NCI-H69 (cell line): Measurements from ENCODE around the gene SLC25A17.
"Not testable (repeated sequence)": the region's sequence is repeated elsewhere in the genome, so short reads cannot be mapped to it uniquely, and the experiment has no call there.

Source experiments
- DNase-seq: peaks from one replicate; lab custom pipeline; 2025; lab: John Stamatoyannopoulos, UW

The SLC25A17 gene, protein sequence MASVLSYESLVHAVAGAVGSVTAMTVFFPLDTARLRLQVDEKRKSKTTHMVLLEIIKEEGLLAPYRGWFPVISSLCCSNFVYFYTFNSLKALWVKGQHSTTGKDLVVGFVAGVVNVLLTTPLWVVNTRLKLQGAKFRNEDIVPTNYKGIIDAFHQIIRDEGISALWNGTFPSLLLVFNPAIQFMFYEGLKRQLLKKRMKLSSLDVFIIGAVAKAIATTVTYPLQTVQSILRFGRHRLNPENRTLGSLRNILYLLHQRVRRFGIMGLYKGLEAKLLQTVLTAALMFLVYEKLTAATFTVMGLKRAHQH

DNA sequence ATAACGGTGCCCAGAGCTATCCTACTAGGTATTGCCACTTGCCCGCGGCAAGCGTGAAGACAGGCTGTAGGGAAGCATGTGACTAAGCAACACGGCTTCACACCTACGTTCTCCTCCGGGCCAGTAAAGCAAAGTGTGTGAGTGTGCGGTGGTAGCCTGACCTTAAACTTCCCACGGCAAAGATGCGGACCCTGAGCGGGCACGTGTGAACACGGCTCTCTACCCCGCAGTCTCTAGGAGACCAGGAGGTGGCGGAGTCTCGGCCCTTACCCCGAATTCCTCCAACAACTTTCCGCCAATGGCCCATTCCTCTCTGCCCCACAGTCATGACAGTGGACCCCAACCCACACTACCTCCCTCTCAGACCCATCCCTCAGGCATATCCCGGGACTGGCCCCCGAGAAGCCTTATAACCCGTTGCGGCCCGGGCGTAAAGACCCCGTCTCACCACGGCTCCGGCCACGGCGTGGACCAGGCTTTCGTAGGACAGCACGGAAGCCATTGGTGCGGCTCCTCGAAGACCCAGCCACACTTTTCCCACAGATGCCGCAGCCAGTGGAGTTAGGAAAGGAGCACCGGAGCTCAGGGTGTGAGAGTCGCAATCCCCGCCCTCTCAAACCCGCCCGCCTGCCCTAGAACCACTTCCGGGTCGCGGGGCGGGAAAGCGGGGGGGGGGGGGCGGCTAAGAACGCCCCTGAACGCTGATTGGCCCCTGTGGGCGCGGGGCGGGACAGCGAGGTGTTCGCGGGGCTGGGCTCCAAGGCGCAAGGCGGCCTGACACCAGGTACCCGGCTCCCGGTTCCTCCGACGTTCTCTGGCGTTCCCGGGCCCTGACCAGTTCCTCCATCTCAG, at the start of gene SLC25A17:
Gene SLC25A17 (minus strand): TSS at position 600 of the 852 bp plus-strand sequence. CDS start 98 bp downstream, at position 502.
- DNase-seq = peak; percentile 98

DNA sequence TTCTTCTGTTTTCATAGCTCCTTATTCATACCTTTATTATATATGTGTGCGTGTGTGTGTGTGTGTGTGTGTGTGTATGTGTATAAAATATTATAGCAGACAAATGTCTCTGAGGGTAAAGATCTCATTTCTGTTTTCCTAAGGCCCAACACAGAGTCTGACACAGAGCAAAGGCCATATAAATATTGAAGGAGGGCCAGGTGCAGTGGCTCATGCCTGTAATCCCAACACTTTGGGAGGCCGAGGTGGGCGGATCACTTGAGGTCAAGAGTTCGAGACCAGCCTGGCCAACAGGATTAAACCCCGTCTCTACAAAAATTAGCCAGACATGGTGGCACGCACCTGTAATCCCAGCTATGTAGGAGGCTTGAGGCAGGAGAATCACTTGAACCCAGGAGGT, 49.2 kb upstream of the SLC25A17 start:
- DNase-seq = not testable (repeated sequence)

DNA sequence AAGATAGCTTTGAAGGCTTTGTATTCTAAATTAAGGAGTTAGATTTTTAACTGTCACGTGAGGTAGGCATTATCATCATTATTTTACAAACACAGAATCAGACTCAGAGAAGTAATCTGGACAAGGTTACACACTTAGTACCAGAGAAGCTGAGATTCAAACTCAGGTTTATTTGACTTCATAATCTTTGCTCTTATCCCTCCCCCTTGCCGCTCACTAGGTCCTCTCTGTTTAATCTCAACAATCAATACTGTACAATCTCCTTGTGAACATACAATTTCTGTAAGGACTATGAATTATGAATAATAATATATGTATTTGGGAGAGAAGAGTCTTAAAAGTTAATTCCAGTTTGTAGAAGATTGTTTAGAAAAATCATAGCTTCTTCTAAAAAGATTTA, 48.0 kb upstream of the SLC25A17 start:
- no peak for DNase-seq

DNA sequence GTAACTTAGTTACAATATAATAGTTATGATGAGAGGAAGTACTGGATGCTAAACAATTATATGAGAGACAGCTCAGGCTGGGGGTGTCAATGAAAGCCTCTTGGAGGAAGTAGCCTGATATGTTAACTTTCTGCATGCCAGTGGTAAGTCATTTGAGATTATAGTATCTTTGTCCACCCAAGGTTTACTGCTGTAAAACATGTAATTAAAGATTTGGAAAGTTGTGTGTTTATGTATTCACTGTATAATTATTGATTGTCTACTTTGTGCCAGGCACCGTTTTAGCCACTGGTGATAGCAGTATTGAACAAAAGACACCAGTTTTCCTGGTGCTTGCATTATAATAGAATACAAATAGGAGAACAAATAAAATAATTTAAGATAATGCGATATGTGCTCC, 43.4 kb upstream of the SLC25A17 start:
- no peak for DNase-seq

DNA sequence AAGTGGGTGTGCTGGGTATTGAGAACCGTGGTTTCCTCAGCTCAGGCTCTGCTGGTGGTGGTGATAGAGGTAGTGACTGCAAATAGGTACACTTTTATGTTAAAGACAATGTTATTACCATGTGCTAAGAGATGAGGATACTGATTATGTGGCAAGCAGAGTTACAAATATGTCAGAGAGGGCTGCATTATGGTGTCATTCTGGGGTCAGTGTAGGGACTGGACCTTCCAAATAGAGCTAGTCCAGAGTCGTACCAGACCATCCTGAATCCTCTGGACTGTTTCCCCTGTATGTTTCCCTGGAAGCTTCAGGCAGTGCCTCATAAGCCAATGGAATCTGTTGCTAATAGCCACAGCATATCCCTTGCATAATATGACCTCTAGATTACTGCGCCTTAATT, 42.9 kb upstream of the SLC25A17 start, which contains the start of gene DNAJB7:
Gene DNAJB7 (minus strand): TSS at position 101 of the 400 bp plus-strand sequence. CDS start 119 bp downstream, outside the sequence.
- no peak for DNase-seq

DNA sequence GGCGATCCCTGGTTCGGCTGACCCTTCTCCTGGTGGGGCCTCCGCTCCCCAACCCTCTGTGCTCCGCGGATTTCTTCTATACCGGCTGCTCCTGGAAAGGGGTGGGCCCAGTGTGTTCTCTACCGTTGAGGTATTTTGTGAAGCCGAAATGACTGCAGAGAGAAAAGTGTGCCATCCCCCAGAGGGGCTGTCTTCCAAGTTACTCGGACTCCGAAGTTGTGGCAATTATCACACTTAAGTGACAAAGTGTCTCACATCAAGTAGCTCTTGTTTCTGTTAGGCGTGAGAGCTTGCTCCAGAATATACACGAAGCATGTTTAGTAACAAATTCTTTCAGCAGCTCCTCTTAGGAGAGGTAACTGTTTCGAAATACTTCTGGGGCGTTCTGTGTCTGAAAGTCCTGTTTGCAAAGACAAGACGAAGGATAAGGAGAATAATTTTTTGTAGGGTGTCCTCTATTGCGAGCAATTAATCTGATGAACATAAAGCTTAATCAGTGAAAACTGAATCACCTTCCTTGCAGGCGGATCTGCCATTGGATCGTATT, 38.2 kb upstream of the SLC25A17 start:
- no peak for DNase-seq

DNA sequence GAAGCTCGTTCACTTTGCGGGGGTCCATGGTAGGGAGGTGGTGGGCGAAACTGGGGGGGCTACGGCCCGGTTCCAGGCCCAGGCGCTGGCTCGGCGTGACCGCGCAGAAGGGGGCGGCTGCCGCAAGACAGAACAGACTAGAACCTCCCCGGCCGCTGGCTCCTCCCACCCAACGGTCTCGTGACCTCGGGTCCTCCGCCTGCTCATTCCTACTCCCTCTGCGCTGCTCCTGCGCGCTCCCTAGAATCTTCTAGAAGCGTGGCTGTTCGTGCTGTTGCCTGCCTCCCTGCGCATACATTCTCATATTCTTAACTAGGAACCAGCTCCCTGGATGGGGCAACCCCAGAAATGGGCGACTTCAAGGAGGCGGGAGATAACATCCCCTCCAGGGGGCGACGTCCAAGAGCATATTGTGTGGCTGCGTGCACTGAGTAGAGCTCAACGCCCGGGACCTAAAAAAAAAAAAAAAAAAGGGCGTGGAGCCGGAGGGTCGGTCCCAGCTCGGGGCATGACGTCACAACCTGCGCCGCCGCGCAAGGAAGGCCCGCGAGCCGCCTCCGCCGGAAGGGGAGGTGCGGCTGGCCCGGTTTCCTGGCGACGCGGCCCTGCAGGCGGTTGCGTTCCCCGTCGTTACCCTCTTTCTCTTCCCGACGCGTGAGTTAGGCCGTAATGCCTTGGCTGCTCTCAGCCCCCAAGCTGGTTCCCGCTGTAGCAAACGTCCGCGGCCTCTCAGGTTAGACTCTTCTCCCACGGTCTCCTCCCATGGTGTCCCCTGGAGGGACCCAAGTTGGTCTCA, 37.6 kb upstream of the SLC25A17 start, which contains the start of the genes ST13 and XPNPEP3:
Gene ST13 (minus strand): TSS at position 127 of the 796 bp plus-strand sequence. CDS start 99 bp downstream, at position 28.
Gene XPNPEP3 (plus strand): TSS at position 636 of the 796 bp plus-strand sequence. CDS start 34 bp downstream, at position 670.
- peak; percentile 98 for DNase-seq

DNA sequence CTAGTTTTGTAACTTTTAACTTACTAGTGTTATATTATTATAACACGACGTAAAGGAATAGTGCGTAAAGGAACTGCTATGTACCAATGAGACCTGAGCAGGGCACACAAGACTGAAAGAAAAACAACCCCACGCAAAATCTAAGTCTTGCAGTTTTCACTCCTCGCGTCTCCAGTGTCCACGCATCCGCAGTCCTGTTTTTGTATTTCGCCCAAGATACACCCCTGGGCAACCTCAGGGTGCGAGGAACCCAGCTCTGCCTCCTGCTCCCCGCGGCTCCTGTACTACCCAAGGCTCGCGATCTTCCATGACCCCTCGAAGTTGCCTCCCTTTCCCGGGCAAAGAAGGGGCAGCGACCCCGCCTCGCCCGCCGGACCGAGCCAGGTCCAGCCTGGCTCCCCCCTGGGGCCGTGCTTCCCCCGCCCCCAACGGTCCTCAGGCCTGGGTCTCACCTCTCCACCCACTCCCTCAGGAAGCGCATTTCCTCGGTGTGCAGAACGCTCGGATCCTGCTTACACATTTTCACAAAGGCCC, 36.9 kb upstream of the SLC25A17 start:
- peak; percentile 74 for DNase-seq

DNA sequence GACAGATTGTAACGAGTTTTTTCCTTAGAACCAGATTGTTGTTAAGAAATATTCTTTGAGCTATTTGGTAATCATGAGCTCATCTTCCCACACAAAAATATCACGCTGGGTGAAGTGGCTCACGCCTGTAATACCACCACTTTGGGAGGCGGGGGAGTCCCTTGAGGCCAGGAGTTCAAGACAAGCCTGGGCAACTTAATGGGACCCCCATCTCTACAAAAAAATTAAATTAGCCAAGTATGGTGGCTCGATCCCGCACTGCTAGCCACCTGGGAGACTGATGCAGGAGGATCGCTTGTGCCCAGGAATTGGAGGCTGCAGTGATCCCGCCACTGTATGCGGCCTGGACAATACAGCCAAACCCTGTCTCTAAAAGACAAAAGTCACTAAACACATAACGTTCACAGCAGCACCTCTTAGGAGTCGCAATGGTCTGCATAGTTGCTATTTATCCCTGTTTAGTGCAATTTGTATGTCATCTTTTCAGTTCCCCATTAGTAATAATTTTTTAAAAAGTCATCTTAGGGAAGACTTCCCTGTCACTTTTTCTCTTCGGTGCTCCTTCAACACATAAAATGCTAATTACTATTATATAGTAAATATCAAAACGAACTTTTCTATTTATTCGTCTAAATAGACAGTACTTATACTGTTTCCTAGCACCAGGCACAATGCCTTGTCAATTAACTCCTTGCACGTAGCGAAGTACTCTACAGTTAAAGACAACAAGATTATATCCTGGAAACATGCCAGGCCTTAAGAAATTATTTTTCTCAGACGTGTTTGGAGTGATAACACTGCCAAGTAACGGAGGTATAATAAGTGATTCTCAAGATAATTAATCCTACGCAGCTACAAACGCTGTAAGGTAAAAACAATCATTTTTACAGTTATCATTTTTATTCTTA, 36.2 kb upstream of the SLC25A17 start:
- peak; percentile 52 for DNase-seq

DNA sequence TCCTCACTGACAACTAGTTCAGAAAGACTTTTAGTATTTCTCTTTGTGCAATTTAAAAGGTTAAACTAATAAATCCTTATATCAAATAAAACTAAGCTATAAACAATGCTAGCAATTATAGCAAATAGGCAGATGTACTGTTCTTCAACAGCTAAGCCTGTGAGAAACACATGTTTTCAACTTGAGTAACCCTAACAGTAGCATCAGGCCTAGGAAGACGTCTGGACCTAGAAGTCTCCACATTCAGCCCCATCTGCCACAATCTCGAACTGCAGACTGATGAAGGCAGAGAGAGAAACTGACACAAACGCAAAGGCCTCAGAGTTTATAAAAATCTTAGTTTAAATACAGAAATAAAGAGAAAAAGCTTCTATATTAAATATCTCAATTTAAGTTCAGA, 34.8 kb upstream of the SLC25A17 start:
- no peak for DNase-seq

DNA sequence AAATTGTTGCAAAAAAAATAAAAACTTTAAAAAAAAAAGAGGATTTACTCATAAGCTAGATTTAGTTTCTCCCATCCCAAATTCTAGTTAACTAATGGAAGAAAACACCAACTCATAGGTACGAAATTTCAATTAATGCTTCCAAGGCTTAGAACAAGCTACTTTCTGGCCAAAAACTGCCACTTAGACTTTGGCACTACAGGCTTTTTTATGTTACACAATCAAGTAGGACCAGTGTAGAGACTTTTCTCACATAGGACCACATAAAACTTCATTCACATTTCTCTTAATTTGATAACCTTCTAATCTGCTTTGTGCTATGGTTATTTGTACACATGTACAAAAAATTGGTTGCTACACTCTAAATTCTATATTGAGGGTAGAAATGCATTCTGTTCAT, 34.2 kb upstream of the SLC25A17 start:
- DNase-seq = no peak

DNA sequence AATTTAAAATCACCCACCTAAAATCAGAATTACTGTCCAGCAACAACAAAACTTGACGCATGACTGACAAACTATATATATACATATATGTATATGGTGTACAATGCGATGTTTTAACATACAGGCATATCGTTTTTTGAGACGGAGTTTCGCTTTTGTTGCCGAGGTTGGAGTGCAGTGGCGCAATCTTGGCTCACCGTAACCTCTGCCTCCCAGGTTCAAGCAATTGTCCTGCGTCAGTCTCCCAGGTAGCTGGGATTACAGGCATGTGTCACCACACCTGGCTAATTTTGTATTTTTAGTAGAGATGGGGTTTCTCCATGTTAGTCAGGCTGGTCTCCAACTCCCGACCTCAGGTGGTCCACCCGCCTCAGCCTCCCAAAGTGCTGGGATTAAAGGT, 26.7 kb upstream of the SLC25A17 start:
- not testable (repeated sequence) for DNase-seq

DNA sequence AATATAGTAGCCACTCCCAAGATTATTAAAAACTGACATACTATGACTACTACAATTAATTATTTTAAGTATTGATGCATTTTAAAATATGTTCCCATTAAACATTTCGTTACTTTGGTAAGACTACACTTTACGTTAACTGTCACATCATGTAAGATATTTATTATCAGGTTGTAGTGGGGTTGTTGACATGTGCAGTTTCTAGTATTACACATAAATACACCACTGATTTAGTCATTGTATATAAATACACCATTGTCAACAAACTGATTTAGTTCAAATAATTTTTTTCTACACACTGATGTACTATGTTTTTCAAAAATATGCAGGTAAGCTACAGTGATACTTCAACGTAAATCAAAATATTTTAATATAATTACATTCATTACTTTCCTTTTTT, 25.8 kb upstream of the SLC25A17 start:
- DNase-seq = no peak

DNA sequence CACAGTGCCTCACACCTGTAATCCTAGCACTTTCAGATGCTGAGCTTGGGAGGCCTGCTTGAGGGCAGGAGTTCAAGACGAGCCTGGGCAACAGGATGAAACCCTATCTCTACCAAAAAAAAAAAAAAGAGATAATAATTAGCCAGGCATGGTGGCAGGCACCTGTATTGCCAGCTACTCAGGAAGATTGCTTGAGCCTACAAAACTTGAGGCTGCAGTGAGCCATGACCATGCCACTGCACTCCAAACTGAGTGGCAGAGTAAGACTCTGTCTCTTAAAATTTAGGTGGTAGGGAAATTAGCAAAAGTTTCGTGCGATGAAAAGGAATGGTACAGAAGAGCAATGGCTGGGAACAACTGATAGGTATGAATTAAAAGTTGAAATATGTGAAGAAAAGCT, 19.3 kb upstream of the SLC25A17 start:
- no peak for DNase-seq

DNA sequence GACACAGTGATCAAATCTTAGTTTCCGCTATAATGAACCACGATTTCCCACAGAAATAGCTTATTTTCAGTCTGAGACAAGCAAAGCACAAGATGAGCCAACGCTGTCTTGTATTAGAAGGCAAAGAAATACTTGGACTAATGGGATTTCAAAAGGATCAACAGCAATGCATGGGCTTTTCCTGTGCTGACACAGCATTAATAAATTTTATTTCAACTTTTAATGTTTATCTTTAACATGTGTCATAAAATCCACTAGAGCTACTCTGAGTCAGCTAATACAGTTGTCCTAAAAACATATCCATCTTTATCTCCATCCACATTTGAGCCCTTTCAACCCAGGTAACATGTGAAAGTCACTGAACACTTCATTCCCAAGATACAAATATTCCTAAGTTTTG, 15.5 kb upstream of the SLC25A17 start:
- no peak for DNase-seq

DNA sequence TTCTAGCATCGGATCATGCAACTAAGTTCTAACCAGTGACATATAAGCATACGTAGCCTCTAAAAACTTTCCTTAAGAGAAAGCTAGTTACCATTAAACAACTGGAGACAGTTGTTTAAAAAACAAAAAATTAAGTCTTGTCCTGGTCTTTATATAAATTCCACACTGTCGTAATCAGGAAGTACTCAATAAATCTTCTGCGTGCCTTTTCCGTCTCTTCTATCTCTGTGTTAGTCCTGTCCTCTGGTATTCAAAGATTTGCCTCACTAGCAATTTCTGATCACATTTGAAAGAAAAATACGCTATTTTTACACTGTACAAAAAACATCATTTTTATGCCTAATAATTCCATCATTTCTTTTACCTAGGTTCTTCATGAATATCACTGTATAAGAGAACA, 10.0 kb upstream of the SLC25A17 start:
- no peak for DNase-seq

DNA sequence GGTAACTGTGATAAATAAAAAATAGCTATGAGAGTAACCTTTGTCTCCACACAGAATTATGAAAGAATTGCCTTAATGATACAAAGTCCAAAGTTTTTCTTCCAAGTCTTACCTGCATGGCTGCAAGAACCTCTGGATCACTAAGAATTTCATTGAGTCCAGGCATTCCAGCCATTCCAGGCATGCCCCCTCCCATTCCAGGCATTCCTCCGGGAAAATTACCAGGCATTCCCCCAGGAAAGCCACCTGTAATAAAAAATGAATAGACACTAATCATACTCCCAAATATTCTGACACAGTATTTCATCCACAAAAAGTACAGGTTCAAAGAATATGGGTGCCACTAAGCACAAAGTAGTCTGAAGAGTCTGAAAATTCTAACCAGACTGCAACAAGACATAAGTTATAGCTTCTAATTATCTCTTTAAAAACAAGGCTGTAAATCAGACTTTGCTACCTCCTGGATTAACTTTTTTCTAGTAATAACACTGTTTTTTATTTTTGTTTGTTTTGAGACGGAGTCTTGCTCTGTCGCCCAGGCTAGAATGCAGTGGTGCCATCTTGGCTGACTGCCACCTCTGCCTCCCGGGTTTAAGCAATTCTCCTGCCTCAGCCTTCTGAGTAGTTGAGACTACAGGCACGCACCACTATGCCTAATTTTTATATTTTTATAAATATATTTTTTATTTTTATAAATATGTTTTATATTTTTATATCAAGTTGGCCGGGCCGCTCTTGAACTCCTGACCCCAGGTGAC, 8.0 kb upstream of the SLC25A17 start:
- no peak for DNase-seq

DNA sequence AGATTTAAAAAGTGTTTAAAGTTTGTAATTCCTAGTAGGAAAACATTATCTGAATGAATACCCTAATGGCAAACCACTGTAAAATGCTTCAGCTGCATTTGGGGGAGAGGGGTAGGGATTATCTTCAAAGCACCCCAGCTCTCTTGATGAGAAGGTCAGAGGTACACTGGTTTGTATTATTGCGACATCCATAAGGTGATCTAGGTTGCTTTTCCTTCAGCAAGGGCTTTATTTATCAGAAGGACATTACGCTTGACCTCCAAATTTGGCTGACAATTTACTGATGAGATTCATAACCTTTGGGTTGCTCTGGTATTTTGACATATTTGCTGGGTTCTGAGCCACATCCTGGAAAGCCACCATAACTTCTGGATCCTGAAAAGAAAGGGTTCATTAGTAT, 7.1 kb upstream of the SLC25A17 start:
- DNase-seq = not testable (repeated sequence)

DNA sequence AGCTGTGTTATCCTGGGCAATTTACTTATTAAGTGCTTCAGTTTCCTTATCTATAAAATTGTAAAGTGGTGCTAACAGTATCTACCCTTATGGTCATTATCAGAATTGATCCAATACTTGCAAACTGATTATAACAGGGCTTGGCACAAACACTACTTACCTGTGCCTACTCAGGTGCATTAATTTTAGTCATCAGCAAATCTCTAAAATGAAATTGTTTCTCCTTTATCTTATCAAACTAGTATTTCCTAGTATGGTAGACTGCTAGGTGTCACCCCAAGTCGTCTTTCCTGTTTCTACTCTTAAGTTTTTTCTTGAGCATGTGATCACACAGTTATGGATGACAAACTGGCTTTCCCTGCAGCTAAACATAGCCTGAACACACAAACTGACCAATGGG, 4.3 kb upstream of the SLC25A17 start:
- no peak for DNase-seq
